HCEC 1CT (cell line): ENCODE measurements around the gene AKR1E2.

Experiments used
- DNase-seq: peaks from one replicate; pipeline ENCODE4 v3.0.0-alpha.2; 2017

The AKR1E2 gene

GRCh38 chr10:4847561-4848355 is 21.8 kb downstream of the AKR1E2 start:
- peak; percentile 65 for DNase-seq

- DNase-seq, result no peak
Measured at GRCh38 chr10:4848356-4849041, 22.5 kb downstream of the AKR1E2 start.

GRCh38 chr10:4849042-4849402 is 23.0 kb downstream of the AKR1E2 start:
- no peak for DNase-seq

GRCh38 chr10:4849555-4850242 is 23.7 kb downstream of the AKR1E2 start:
- DNase-seq, result peak; percentile 91

- no peak for DNase-seq
Measured at GRCh38 chr10:4850397-4850796, 24.4 kb downstream of the AKR1E2 start.

GRCh38 chr10:4851176-4851575 is 25.2 kb downstream of the AKR1E2 start:
- DNase-seq, result no peak

- no peak for DNase-seq
Measured at GRCh38 chr10:4851846-4852245, 25.8 kb downstream of the AKR1E2 start.

- no peak for DNase-seq
Measured at GRCh38 chr10:4865945-4866661, 40.1 kb downstream of the AKR1E2 start.

GRCh38 chr10:4867109-4867519 is 41.1 kb downstream of the AKR1E2 start:
- no peak for DNase-seq

GRCh38 chr10:4867520-4868356 is 41.7 kb downstream of the AKR1E2 start:
- no peak for DNase-seq

GRCh38 chr10:4868357-4868657 is 42.3 kb downstream of the AKR1E2 start:
- DNase-seq, result no peak

- no peak for DNase-seq
Measured at GRCh38 chr10:4882704-4883078, 56.7 kb downstream of the AKR1E2 start.

- peak; percentile 86 for DNase-seq
Measured at GRCh38 chr10:4883079-4883739, 57.2 kb downstream of the AKR1E2 start.

GRCh38 chr10:4885162-4885561 is 59.2 kb downstream of the AKR1E2 start:
- DNase-seq, result no peak

- DNase-seq, result no peak
Measured at GRCh38 chr10:4887501-4887900, 61.5 kb downstream of the AKR1E2 start.

GRCh38 chr10:4888236-4888635 is 62.2 kb downstream of the AKR1E2 start:
- DNase-seq, result no peak

- DNase-seq, result no peak
Measured at GRCh38 chr10:4889959-4890358, 64.0 kb downstream of the AKR1E2 start.

- DNase-seq, result no peak
Measured at GRCh38 chr10:4892681-4893080, 66.7 kb downstream of the AKR1E2 start.

GRCh38 chr10:4894335-4894734 is 68.3 kb downstream of the AKR1E2 start:
- no peak for DNase-seq
